PC-3 (cell line): ENCODE data around the gene UBXN1. TPM values are rescaled to one million over a fixed set of nuclear protein-coding genes. Genes with fewer than 3 reads are reported as not detected.

Experiments used
- ATAC-seq: fragments of 200-7000 bp; cut with Tn5 transposase; 2 replicates; pipeline ENCODE4 v1.9.1; 2020; ENCODE audit warnings: mild to moderate bottlenecking, moderate library complexity
- BruUV-seq: library from RNA; stranded (reverse); fragments of 400-500 nt; replicated peaks from 2 replicates; lab custom pipeline; 2021; lab: Mats Ljungman, UMichigan
- CTCF ChIA-PET: fragments of 300-600 bp; sonication (Branson Sonifier 250); formaldehyde crosslinking; loops from one replicate; lab custom pipeline; 2022; ENCODE audit warnings: antibody characterized with exemption; lab: Charles Lee
- POLR2A ChIA-PET: fragments of 300-600 bp; sonication (Branson Sonifier 250); formaldehyde crosslinking; loops from one replicate; lab custom pipeline; 2022; ENCODE audit warnings: antibody characterized with exemption; ENCODE audit not compliant: unreplicated experiment; lab: Charles Lee
- DNase-seq: peaks from one replicate; pipeline ENCODE4 v3.0.0-alpha.2; 2015
- H2AFZ ChIP-seq: fragments of 300-600 bp; sonication (generic); 2 replicates; pipeline ENCODE4 v1.6.0; 2016; ENCODE audit warnings: antibody characterized with exemption, low read length
- H3F3A ChIP-seq: fragments of 300-600 bp; sonication (generic); one replicate; pipeline ENCODE4 v1.6.0; 2017; ENCODE audit warnings: antibody characterized with exemption, low read length, control low read depth, mild to moderate bottlenecking; ENCODE audit not compliant: unreplicated experiment
- H3K27ac ChIP-seq: fragments of 300-600 bp; sonication (generic); 2 replicates; pipeline ENCODE4 v1.5.1; 2016; ENCODE audit warnings: mild to moderate bottlenecking, low read length
- H3K27me3 ChIP-seq: fragments of 300-600 bp; sonication (generic); 2 replicates; pipeline ENCODE4 v1.6.1; 2016; ENCODE audit warnings: low read length, mixed read lengths
- H3K36me3 ChIP-seq: fragments of 300-600 bp; sonication (generic); 2 replicates; pipeline ENCODE4 v1.6.1; 2016; ENCODE audit warnings: low read depth, mixed run types, low read length, mixed read lengths
- H3K4me1 ChIP-seq: fragments of 300-600 bp; sonication (generic); 2 replicates; pipeline ENCODE4 v1.5.1; 2016; ENCODE audit warnings: low read length; ENCODE audit not compliant: insufficient read depth
- H3K4me2 ChIP-seq: fragments of 300-600 bp; sonication (generic); 2 replicates; pipeline ENCODE4 v1.6.0; 2016; ENCODE audit warnings: low read length
- H3K4me3 ChIP-seq: fragments of 300-600 bp; sonication (generic); 2 replicates; pipeline ENCODE4 v1.5.1; 2016; ENCODE audit warnings: mild to moderate bottlenecking, low read length, mixed read lengths
- H3K79me2 ChIP-seq: fragments of 300-600 bp; sonication (generic); 2 replicates; pipeline ENCODE4 v1.6.1; 2017; ENCODE audit warnings: low read length, mixed read lengths
- H3K9ac ChIP-seq: fragments of 300-600 bp; sonication (generic); 2 replicates; pipeline ENCODE4 v1.6.0; 2016; ENCODE audit warnings: mild to moderate bottlenecking, low read length
- H3K9me2 ChIP-seq: fragments of 300-600 bp; sonication (generic); replicated peaks from 2 replicates; pipeline ENCODE4 v1.6.1; 2016; ENCODE audit warnings: mixed run types, low read length, mixed read lengths
- H3K9me3 ChIP-seq: fragments of 300-600 bp; sonication (generic); 2 replicates; pipeline ENCODE4 v1.6.1; 2016; ENCODE audit warnings: low read length, mixed read lengths
- H4K20me1 ChIP-seq: fragments of 300-600 bp; sonication (generic); 2 replicates; pipeline ENCODE4 v1.6.1; 2016; ENCODE audit warnings: low read length, mixed read lengths
- CTCF ChIP-seq: fragments of 300-600 bp; sonication (generic); conservative IDR thresholded peaks from 2 replicates; pipeline ENCODE4 v1.5.1; 2017; ENCODE audit warnings: antibody characterized with exemption, low read depth, mild to moderate bottlenecking, low read length
- EZH2 ChIP-seq: fragments of 300-600 bp; sonication (generic); IDR thresholded peaks from one replicate; pipeline ENCODE4 v1.6.1; 2017; ENCODE audit warnings: antibody characterized with exemption, mild to moderate bottlenecking, low read length; ENCODE audit not compliant: unreplicated experiment
- EZH2phosphoT487 ChIP-seq: fragments of 300-600 bp; sonication (generic); IDR thresholded peaks from 2 replicates; pipeline ENCODE4 v1.6.1; 2018; ENCODE audit warnings: mild to moderate bottlenecking, antibody characterized with exemption, low read length, borderline replicate concordance
- intact Hi-C: fragments of 100-400 bp; cut with micrococcal nuclease; formaldehyde crosslinking; loops from 2 replicates; pipeline ENCODE4 v1.9.0; 2023
- total RNA-seq: library from RNA; depleted of rRNA; stranded (reverse); fragments of >200 nt; gene quantifications from 2 replicates; pipeline ENCODE4 v1.2.3, GENCODE V29; 2014

UBXN1 gene
- total RNA-seq, 1 experiment from 2014 or later: 190 TPM

GRCh38 chr11:62712276-62712812 lies 33.5 kb upstream of the UBXN1 start:
- Histone ChIP-seq H3K9me3 (no peaks in the 10 kb centered on the region), H3K27me3 (no peaks in the 10 kb centered on the region), H3K9me2 (no peaks in the 10 kb centered on the region), H3K79me2 (peaks cover 16% of the 10 kb centered on the region; the same call in 1 of the 2 replicates), H3K27ac (no peak overlapping the region), H2AFZ (no peak overlapping the region), H4K20me1 (no peaks in the 10 kb centered on the region), H3K9ac (no peak overlapping the region), H3K4me3 (no peak overlapping the region), H3F3A (peaks cover 1% of the 10 kb centered on the region), H3K4me2 (no peak overlapping the region), H3K4me1 (no peaks in the 10 kb centered on the region), H3K36me3 (peaks cover 72% of the 10 kb centered on the region)
- TF ChIP-seq CTCF (no peak), EZH2phosphoT487 (no peak), EZH2 (no peak)
- POLR2A ChIA-PET: no interaction called here
- CTCF ChIA-PET: no interaction called here
- DNase-seq (no peak), ATAC-seq (no peak)
- intact Hi-C loops: no loop called here
- no TSS peak for BruUV-seq

GRCh38 chr11:62710001-62710345 lies 31.1 kb upstream of the UBXN1 start:
- CTCF ChIA-PET: no interaction called here
- intact Hi-C loops: no loop called here
- Histone ChIP-seq H3K4me1 (peaks cover 17% of the 10 kb centered on the region), H4K20me1 (no peaks in the 10 kb centered on the region), H3K36me3 (peaks cover 49% of the 10 kb centered on the region), H3F3A (peaks cover 6% of the 10 kb centered on the region), H3K27me3 (no peaks in the 10 kb centered on the region), H3K9me3 (no peaks in the 10 kb centered on the region), H2AFZ (no peak overlapping the region), H3K27ac (no peak overlapping the region), H3K4me3 (no peak overlapping the region), H3K79me2 (0 out of 2 replicates have a peak, but pooled peaks cover 5% of the 10 kb centered on the region), H3K9ac (no peak overlapping the region), H3K4me2 (no peak overlapping the region), H3K9me2 (no peaks in the 10 kb centered on the region)
- no TSS peak for BruUV-seq
- POLR2A ChIA-PET: no interaction called here
- ATAC-seq (no peak), DNase-seq (no peak)
- TF ChIP-seq CTCF (no peak), EZH2 (no peak), EZH2phosphoT487 (no peak)

GRCh38 chr11:62709247-62710000 lies 30.6 kb upstream of the UBXN1 start:
- intact Hi-C loops: no loop called here
- H3K27ac ChIP-seq: no peak overlapping the region

More at GRCh38 chr11:62709247-62710000, 30.6 kb upstream of the UBXN1 start:
- peaks cover 6% of the 10 kb centered on the region for H3F3A ChIP-seq
- H3K4me1 ChIP-seq: peaks cover 17% of the 10 kb centered on the region
- ChIA-PET POLR2A (no interaction called here), CTCF (no interaction called here)
- H3K36me3 ChIP-seq: peaks cover 45% of the 10 kb centered on the region
- no TSS peak for BruUV-seq
- H3K4me3 ChIP-seq: no peak overlapping the region
- DNase-seq (no peak), ATAC-seq (no peak)
- no peaks in the 10 kb centered on the region for H4K20me1 ChIP-seq
- no peak overlapping the region for H3K9ac ChIP-seq
- no peak overlapping the region for H2AFZ ChIP-seq
- H3K9me2 ChIP-seq: no peaks in the 10 kb centered on the region
- TF ChIP-seq EZH2phosphoT487 (no peak), CTCF (no peak), EZH2 (no peak)
- 0 out of 2 replicates have a peak, but pooled peaks cover 5% of the 10 kb centered on the region for H3K79me2 ChIP-seq
- no peaks in the 10 kb centered on the region for H3K9me3 ChIP-seq
- H3K27me3 ChIP-seq: no peaks in the 10 kb centered on the region
- H3K4me2 ChIP-seq: no peak overlapping the region
